ENCODE data around the gene EVPLL.
"Not testable (repeated sequence)": the region's sequence is repeated elsewhere in the genome, so short reads cannot be mapped to it uniquely, and the experiment has no call there.

EVPLL gene

DNA sequence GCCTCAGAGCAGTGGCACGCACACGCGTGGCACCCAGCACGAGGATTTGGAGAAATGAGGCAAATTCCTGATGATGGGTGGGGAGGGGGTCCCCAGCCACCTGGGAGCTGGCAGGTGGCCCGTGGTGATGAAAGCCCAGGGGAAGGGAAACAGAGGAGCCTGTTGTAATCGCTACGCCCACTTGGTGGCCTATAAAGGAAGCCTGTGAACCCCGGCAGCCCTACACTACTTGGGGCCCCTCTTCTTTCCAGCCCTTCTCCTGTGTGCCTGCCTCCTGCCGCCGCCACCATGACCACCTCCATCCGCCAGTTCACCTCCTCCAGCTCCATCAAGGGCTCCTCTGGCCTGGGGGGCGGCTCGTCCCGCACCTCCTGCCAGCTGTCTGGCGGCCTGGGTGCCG is 49.1 kb downstream of the EVPLL start:
- H3K4me1 ChIP-seq (ENCODE audit: control insufficient read depth, insufficient read depth, low read length); H3K27ac ChIP-seq (ENCODE audit: low read depth, low read length); H3K27me3 ChIP-seq (ENCODE audit: control insufficient read depth, insufficient read depth, low read length); H3K9ac ChIP-seq (ENCODE audit: low read length); H3K36me3 ChIP-seq (ENCODE audit: control insufficient read depth, insufficient read depth, low read length); H3K9me3 ChIP-seq (ENCODE audit: control insufficient read depth, insufficient read depth, low read depth, low read length); H3K4me3 ChIP-seq (ENCODE audit: low read depth, low read length): not testable (repeated sequence)

DNA sequence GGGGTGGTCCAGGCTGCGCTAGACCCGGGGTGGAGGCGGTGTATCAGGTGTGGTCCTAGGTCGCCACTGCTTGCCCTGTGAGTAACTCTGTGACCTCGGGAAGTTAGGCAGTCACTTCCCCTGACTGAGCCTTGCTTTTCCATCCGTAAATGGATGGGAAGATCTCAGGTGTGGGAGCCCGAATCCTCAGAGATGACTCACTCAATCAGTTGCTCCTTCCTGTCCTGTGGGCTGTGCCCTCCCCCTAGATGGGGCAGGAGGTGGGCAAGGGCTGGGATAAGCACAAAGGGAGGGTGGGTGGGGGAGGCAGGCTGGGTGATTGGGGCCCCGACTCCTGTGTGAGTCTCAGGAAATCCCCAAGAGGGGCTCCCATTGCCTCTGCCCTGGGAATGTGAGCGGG is 54.6 kb downstream of the EVPLL start:
- H3K9me3 ChIP-seq (ENCODE audit: control insufficient read depth, insufficient read depth, low read depth, low read length); H3K4me3 ChIP-seq (ENCODE audit: low read depth, low read length); H3K27ac ChIP-seq (ENCODE audit: low read depth, low read length); H3K27me3 ChIP-seq (ENCODE audit: control insufficient read depth, insufficient read depth, low read length); H3K9ac ChIP-seq (ENCODE audit: low read length); H3K36me3 ChIP-seq (ENCODE audit: control insufficient read depth, insufficient read depth, low read length); H3K4me1 ChIP-seq (ENCODE audit: control insufficient read depth, insufficient read depth, low read length): not testable (repeated sequence)
